ENCODE measurements around the gene SAXO1.
"Not testable (repeated sequence)": the region's sequence is repeated elsewhere in the genome, so short reads cannot be mapped to it uniquely, and the experiment has no call there.

Gene SAXO1

GRCh38 chr9:18997151-18997550, 35.9 kb downstream of the SAXO1 start:
- DNase-seq: no peak

GRCh38 chr9:18996211-18996610, 36.8 kb downstream of the SAXO1 start:
- DNase-seq: peak; percentile 15 to 24

- DNase-seq: no peak
These were observed 38.6 kb downstream of the SAXO1 start for GRCh38 chr9:18994263-18994916.

GRCh38 chr9:18991197-18991596, 41.8 kb downstream of the SAXO1 start:
- not testable (repeated sequence) for DNase-seq

- DNase-seq: no peak
These were observed 42.5 kb downstream of the SAXO1 start for GRCh38 chr9:18990494-18990893.

GRCh38 chr9:18989865-18990264, 43.1 kb downstream of the SAXO1 start:
- no peak for DNase-seq

GRCh38 chr9:18989097-18989496, 43.9 kb downstream of the SAXO1 start:
- DNase-seq: no peak

- no peak for DNase-seq
These were observed 45.0 kb downstream of the SAXO1 start for GRCh38 chr9:18988003-18988402.

GRCh38 chr9:18985996-18986395, 47.0 kb downstream of the SAXO1 start:
- DNase-seq: no peak

GRCh38 chr9:18985464-18985951, 47.5 kb downstream of the SAXO1 start:
- no peak for DNase-seq

GRCh38 chr9:18982262-18982620, 50.8 kb downstream of the SAXO1 start:
- DNase-seq: no peak

GRCh38 chr9:18981476-18982261, 51.3 kb downstream of the SAXO1 start:
- no peak for DNase-seq

- no peak for DNase-seq
These were observed 52.8 kb downstream of the SAXO1 start for GRCh38 chr9:18980189-18980588.

GRCh38 chr9:18979367-18979766, 53.6 kb downstream of the SAXO1 start:
- no peak for DNase-seq

- DNase-seq: no peak
These were observed 54.8 kb downstream of the SAXO1 start for GRCh38 chr9:18978188-18978587.

GRCh38 chr9:18976709-18977531, 56.1 kb downstream of the SAXO1 start:
- DNase-seq: no peak

GRCh38 chr9:18976221-18976708, 56.7 kb downstream of the SAXO1 start:
- DNase-seq: no peak

- DNase-seq: no peak
These were observed 59.7 kb downstream of the SAXO1 start for GRCh38 chr9:18973348-18973747.

GRCh38 chr9:18972675-18973074, 60.3 kb downstream of the SAXO1 start:
- DNase-seq: no peak

GRCh38 chr9:18971909-18972308, 61.1 kb downstream of the SAXO1 start:
- DNase-seq: no peak

- DNase-seq: no peak
These were observed 61.6 kb downstream of the SAXO1 start for GRCh38 chr9:18971404-18971803.

- no peak for DNase-seq
These were observed 62.6 kb downstream of the SAXO1 start for GRCh38 chr9:18970393-18970792.

- DNase-seq: no peak
These were observed 63.9 kb downstream of the SAXO1 start for GRCh38 chr9:18969128-18969527.

Data from NCI-H526 (cell line).